Glomerular endothelial cell (primary cell): ENCODE results near the gene C3AR1. TPM values are rescaled to one million over a fixed set of nuclear protein-coding genes. Genes with fewer than 3 reads are reported as not detected.

Experiments used
- DNase-seq: peaks from one replicate; pipeline ENCODE4 v3.0.0-alpha.2; 2011; ENCODE audit warnings: low read depth, low spot score; ENCODE audit errors: extremely low read depth
- total RNA-seq: library from RNA; depleted of rRNA; stranded (reverse); fragments of >200 nt; gene quantifications from 2 replicates; pipeline ENCODE4 v1.2.3, GENCODE V29; 2015

C3AR1 gene
- total RNA-seq, 1 donor from 2014 or later, result not detected

DNA sequence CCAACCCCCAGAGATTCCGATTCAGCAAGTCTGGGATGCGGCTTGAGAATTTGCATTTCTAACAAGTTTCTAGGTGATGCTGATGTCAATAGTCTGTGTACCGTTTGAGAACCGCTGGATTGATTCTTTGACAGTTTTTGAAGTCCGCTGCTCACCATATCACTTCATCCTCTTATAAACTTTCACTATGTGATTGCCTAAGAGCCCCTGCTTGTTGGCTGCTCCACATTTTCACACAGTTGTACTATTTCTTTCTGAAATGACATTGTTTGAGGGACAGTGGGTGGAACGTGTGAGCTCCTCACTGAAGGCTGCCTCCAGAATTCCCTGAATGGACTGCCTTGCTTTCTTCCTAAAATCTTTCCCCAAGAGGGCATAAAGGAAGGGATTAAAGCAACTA, 7.7 kb downstream of the C3AR1 start:
- DNase-seq, result no peak

DNA sequence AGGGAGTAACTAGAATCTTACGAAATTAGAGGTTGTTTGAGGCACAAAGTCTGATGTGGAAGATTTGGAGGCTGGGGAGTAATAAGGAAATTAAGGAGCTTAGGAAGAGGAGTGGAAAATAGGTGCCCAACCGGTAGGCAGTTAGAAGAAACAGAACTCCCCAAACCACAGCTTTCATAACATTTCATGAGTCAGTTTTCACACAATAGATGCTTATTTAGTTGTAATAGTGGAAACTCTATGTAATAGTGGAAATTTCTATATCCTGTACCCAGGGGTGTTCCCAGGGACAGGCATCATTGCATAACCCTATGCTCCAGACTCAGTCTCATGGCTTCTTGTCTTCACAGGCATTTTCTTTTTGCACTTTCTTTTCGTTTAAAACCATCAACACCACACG, 8.3 kb downstream of the C3AR1 start:
- no peak for DNase-seq

GRCh38 chr12:8057306-8057705, 8.9 kb downstream of the C3AR1 start:
- no peak for DNase-seq

GRCh38 chr12:8054816-8055215, 11.3 kb downstream of the C3AR1 start:
- no peak for DNase-seq

DNA sequence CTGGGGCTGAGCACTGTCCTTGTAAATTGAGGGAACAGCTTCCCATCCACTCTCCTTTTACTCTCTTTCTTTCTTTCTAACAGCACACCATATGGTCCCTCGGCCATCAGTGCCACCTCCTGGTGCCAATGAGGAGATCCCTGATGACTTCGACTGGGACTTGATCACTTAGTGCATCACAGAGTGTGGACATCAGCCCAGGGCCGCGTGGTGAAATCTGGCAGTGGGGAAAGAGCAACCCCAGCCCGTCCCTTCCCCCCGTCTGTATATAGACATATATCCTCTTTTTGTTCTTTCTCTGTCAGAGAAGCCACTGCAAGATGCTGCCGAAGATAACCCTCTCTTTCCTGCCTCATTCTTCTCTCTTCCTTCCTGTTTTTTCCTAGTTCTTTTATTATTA, 13.5 kb downstream of the C3AR1 start:
- no peak for DNase-seq

DNA sequence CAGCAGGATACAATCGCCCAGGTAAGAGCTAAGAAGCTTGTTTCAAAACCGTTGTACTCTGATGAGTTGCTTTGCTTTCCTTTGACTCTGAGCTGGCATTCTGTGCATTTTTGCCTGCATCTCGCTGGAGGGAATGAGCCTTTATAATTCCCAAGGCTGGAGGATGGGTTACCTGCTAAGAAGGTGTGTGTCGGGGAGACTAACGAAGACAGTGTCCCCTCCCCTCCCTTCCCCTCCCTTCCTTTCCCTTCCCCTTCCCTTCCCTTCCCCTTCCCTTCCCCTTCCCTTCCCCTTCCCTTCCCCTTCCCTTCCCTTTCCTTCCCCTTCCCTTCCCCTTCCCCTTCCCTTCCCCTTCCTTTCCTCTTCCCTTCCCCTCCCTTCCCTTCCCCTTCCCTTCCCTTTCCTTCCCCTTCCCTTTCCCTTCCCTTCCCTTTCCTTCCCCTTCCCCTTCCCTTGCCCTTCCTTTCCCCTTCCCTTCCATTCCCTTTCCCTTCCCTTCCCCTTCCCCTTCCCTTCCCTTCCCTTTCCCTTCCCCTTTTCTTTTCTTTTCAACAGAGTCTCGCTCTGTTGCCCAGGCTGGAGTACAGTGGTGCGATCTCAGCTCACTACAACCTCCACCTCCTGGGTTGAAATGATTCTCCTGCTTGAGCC, 15.4 kb downstream of the C3AR1 start:
- DNase-seq, result no peak

- no peak for DNase-seq
Measured at GRCh38 chr12:8048906-8049305, 17.3 kb downstream of the C3AR1 start.

DNA sequence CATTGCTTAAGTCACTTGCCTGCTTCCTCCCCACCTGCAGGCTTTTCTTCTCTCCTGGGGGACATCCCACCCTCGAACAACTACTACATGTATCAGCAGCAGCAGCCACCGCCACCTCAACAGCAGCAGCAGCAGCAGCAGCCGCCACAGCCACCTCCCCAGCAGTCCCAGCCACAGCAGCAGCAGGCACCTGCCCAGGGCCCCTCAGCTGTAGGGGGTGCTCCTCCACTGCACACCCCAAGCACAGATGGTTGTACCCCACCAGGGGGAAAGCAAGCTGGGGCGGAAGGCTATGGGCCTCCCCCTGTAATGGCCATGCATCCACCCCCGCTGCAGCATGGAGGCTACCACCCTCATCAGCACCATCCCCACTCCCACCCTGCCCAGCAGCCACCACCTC, 18.3 kb downstream of the C3AR1 start:
- DNase-seq, result no peak

DNA sequence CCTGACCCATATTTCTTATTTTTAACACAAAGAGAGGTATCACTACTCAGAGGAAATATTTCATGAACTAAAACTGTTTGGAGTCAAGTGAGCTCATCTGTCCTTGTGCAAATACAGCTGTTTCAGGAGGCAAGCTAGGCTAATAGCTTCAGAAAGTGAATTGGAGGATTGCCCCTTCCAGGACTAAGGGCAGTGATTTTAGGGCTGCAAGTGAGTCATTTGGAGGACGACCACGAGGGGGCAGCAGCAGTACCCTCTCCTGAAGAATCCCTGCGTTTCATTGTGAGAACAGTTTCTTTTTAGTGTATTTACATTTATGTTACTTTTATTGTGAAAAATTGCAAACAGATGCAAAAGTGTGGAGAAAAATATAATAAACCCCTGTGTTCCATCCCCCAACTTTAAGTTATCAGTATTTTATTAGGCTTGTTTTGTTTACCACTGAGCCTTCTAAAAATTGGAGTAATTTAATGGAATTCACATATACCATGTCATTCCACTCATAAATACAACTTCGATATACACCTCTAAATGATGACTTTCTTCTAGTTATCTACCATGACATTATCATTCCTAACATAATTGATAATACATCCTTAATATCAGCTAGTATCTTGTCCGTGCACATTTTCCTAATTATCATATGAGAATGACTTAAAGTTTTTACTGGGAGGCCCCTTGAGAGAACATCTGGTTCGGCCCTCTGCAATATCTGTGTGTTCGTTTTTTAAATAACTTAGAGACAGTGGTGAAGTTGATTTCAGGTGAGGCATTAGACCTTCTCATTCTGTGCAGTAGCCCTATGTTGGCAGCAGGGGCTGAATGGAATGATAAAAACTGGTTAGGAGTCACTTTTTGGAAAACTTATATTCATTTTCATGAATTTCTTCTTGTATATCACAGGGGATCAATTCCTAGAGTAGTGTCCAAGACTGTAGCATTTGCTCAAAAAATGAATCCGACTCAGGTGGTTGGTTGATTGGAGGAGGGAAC, 19.9 kb downstream of the C3AR1 start:
- peak; percentile 64 for DNase-seq

GRCh38 chr12:8040791-8041190, 25.4 kb downstream of the C3AR1 start:
- DNase-seq, result no peak

GRCh38 chr12:8038659-8039114, 27.5 kb downstream of the C3AR1 start:
- DNase-seq, result no peak

GRCh38 chr12:8037947-8038346, 28.2 kb downstream of the C3AR1 start:
- DNase-seq, result no peak

DNA sequence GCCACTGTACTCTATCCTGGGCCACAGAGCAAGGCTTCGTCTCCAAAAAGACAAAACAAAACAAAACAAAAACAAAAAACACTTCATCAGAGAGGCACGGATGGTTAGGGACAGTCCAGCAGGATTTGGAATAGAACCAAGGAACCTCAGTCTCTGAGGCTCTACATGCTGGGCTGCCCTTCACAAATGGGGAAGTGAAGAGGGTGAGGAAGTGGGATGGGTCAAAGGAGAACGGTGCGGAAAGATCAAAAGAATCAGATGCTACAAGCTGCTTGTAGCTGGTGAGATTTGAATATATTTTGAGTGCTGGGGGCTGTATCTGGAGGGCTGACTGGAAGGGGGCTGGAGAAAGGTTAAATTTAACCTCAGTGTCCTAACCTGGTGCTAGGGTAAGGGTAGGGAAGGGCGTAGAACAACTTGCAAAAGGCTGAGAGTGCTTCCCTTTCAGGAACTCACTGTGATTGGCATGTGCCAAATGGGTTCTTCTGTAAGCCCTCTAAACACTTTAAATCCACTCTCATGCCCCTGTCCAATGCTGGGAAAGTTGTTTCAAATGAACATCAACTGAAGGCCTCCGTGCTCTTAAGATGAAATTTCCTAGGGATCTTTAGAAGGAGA, 29.0 kb downstream of the C3AR1 start:
- DNase-seq, result no peak

DNA sequence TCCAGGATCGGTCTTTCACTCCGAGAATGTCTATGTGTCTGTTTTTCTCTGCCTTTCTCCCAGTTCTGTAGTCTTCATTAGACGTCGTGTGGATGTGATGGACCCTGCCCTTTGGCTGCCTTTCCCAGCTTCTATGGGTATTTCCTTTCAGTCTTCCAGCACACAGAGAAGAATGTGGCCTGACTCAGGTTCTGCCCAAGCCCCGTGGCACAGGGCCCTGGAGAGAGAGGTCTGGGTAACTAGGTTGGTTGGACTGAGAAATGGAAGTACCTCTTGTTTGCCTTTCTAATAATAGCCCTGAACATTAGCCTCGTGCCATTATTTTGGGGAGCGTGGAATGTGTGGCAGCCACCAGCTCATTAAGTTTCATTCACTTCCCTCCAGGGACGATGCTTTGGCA, 29.8 kb downstream of the C3AR1 start:
- no peak for DNase-seq

GRCh38 chr12:8035440-8036010, 30.6 kb downstream of the C3AR1 start:
- no peak for DNase-seq

DNA sequence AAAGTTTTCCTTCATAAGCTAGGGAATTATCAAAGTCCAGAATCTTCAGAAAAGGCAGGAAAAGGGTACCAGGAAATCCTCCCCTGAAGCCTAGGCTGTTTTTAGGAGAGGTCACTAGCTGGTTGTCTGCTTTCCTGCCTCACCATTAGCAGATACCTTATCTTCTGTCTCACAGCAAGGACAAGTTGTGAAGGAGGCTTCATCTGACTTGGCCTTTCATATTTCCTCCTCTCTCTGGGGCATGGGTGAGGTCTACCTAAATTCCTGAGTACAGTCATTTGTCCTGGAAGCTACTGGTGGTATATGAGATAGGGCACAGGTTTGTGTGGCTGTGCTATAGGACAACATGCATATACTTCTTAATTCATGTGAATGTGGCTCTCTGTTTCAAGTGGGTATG, 31.4 kb downstream of the C3AR1 start:
- no peak for DNase-seq

GRCh38 chr12:8033153-8034044, 32.8 kb downstream of the C3AR1 start:
- no peak for DNase-seq

DNA sequence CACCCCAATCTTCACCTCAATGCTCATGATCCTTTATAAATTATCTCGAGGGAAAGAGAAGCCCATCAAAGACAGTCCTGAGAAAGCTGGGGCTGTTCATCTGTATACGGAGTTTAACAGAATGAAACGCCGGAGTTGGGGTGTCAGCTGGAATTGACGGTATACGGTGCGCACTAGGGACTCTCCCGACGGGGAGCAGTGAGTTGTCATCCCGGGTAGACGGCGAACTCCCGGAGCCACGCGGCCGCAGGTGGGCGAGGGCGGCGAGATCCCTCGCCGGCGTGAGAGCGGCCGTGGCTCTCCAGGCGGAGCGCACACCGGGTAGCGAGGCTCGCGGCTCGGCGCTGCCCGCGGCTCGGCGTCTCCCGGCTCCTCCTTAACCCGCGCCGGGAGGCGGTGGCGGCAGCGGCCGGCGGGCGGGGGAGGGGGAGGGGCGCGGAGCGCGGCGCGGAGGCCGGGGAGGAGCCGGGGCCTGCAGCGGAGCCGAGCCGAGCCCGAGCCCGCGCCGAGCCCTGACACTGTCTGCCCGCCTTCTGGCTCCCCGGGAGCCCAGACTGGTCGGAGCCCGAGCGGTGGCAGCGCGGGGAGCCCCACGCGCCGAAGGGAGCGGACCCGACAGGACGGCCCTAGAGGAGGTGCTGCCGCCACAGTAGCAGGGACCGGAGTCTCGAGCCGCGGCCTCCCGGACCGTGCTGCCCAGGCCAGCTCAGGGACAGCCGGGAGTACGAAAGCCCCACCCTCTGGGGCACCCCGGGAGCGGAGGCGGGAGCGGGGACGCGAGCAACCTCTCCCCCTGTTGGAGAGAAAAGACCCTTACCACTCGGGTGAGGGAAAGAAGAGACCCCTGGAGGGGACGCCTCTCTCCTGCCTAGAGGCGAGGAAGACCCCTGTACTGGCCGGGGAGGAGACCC, 33.7 kb downstream of the C3AR1 start, which contains the start of gene FOXJ2:
Gene FOXJ2 (plus strand): TSS at position 475 of the 911 bp plus-strand sequence. CDS start 7,117 bp downstream, outside the sequence.
- no peak for DNase-seq

GRCh38 chr12:8031872-8032241, 34.3 kb downstream of the C3AR1 start:
- DNase-seq, result no peak
